COR-L47 (cell line): ENCODE results near the gene EXD2.
"Not testable (repeated sequence)": the region's sequence is repeated elsewhere in the genome, so short reads cannot be mapped to it uniquely, and the experiment has no call there.

Experiments
- DNase-seq: peaks from one replicate; lab custom pipeline; 2025; lab: John Stamatoyannopoulos, UW

Gene EXD2, protein sequence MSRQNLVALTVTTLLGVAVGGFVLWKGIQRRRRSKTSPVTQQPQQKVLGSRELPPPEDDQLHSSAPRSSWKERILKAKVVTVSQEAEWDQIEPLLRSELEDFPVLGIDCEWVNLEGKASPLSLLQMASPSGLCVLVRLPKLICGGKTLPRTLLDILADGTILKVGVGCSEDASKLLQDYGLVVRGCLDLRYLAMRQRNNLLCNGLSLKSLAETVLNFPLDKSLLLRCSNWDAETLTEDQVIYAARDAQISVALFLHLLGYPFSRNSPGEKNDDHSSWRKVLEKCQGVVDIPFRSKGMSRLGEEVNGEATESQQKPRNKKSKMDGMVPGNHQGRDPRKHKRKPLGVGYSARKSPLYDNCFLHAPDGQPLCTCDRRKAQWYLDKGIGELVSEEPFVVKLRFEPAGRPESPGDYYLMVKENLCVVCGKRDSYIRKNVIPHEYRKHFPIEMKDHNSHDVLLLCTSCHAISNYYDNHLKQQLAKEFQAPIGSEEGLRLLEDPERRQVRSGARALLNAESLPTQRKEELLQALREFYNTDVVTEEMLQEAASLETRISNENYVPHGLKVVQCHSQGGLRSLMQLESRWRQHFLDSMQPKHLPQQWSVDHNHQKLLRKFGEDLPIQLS

DNA sequence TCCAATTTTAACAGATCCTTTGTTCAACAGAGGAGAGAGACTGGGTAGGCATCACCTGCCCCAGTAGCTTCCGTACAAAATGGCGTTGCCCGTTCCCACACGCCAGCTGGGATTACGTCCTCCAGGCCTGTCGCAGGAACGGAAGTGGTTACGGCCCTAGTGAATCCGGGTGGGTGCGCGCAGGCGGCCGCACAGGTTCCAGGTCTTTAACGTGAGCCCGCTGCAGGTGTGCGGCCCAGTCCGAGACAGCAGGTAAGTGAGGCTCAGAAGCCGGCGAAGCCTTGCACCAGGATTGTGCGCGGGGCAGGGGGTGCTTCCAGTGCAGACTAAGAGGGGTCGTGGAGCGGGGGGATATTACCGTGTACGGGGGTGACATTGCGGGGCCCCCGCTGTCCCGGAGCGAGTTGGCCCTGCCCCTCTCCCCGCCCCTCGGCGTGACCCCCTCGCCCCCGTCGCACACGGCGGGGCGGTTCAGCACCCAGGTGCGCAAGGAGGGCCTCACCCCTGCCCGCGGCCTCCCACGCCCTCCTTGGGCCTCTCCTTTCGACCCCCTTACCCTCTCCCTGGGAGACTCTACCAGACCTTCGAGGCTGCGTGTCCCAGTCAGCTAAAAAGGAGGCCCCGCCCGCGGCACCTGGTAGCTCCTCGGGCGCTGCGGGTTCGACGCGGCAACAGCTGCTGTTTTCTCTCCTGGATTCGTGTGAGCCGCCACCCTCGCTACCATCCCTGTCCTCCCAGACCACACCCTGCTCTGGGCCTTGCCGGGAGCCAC is at the start of gene EXD2:
Gene EXD2 (plus strand): TSS at position 159 of the 772 bp plus-strand sequence. CDS start 17,973 bp downstream, outside the sequence.
- DNase-seq, result peak; percentile 93

DNA sequence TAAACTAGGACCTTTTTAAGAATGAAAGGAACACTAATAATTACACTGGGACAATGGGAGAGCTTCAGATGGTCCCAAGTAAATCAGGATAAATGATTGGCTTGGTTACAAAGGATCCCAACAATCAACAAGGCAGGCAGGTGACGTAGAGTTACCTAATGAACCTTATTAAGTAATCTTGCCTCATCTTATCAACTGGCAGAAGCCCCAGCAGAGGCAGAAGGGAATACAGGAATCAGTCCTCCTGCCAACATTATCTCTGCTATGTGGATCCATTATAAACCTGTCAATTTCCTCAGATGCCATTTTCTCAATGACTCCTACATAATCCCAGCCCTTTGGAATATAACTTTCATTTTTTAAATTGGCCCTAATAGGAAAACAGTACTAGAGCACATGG is 49.7 kb upstream of the EXD2 start:
- no peak for DNase-seq

DNA sequence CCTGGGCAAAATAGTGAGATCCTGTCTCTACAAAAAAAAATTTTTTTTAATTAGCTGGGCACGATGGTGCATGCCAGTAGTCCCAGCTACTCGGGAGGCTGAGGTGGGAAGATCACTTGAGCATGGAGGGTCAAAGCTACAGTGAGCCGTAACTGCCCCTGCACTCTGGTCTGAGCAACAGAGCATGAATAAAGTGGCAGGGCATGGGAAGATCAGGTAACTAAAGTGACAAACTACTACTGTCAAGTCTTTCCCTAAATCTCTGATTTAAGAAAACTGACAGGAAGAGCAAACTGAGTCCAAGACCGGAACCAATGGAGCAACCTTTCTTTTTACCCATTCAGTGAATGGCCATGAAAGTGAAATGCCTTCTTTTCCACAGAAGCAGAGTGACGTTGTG is 49.2 kb upstream of the EXD2 start:
- DNase-seq, result no peak

DNA sequence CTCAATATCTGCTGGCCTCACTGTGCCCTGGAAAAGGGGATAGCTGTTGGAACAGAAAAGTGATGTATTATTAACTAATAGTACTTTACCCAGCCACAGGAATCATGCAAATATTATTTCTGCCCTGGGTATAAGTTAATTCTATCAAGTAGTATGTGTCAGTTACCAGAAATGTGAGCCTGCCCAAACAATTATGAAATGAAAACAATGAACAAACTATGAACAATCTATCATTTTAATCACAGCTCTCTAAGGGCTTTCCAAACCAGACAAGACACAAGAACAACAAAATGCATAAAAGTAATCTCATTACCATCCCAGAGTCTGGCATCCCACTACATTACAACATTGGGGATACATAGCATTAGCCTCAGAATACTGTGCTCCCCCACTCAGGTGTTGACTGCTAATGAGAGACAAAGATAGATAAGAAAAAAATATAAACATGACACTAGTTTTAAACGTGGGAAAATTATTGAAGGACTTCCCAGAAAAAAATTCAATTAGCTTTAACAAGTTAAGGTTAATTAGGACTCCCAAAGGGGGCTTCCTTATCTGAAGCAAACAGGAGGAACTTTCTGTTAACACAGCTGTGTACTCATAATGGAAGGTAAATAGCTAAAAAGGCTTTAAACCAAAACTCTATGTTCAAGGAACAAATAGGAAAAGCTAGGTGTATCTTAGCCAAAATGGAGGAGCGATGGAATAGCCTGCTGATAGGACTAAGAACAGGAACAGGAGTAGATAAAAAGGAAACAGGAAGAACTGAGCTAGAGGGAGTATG is 41.6 kb upstream of the EXD2 start:
- no peak for DNase-seq

DNA sequence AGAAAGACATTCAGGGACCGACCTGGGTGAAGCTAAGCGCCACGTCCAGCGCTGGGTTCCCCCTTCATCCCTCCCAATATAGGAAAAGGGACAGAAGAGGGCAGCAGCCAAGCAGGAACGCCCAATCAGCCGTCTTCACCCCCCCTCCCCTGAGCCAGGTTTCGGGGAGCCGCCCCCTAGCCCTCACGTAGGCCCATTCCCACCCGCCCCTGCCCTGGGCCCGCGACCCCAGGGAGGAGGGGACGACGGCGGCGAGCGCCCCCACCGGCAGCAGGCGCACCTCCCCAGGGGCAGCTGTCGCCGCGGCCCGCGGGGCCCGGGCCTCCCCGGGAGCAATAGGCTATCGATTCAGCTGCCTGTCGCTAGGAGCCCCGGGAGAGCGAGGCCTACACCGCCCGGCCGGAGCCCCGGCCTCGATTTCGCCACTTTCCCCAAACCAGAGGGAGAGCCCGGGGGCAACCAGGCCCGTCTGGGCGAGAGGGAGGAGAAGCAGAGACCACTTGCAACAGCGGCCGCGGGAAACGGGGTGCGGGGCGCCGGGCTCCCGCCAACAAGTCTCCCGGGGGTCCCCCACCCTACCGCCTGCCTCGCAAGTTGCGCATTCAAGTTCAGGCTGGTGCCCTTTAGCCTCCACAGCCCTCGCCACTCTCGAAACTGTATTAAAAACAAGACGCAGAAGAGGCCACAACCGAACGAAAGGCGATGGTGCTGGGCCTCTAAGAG is 39.7 kb upstream of the EXD2 start:
- peak; percentile 58 for DNase-seq

DNA sequence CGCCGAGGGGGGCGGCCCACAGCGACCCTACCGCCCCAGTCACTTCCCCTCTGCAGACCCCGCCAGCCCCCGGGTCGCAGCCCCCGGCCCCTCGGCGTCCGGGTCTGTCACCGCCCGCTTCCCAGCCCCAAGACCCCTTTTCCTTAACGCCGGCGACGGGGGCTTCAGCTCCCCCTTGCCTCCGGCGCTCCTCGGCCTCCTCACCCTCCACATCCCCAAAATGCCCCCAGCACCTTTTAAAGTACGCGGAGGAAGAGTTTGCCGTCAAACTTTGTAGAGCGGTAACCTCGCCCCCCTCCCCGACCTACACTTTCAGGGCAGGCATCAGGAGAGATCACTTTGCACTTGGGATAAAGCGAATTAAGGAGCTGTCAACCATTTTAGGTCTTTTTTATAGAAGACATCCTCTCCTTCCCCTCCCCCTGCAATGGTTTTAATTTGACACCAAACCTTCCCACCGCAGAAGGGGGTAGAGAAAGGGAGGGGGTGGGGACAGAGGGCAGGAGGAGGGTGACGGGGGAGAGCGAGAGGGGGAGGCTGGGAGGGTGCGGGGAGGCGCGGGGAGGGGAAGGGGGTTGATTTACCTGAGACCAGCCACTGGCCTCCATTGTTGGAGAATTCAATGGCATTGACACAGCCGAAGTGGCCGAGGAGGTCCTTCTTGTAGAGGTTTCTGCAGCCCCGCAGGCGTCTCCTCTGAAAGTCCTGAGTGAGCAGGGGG is 39.0 kb upstream of the EXD2 start:
- DNase-seq, result no peak

DNA sequence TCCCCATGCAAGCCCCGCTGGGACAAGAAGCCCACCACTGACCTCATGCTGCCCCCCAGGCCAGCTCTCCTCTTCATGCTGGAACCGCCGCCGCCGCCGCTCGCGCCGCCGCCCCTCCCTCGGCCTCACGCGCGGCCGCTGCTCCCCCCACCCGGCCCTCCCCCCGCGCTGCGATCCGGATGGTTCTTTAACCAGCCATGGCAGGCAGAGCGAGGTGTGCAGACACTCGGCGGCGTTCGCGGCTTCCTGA is 38.5 kb upstream of the EXD2 start, which contains the start of gene DCAF5:
Gene DCAF5 (minus strand): TSS at position 218 of the 250 bp plus-strand sequence. CDS start 141 bp downstream, at position 77.
- DNase-seq, result peak; percentile 85

DNA sequence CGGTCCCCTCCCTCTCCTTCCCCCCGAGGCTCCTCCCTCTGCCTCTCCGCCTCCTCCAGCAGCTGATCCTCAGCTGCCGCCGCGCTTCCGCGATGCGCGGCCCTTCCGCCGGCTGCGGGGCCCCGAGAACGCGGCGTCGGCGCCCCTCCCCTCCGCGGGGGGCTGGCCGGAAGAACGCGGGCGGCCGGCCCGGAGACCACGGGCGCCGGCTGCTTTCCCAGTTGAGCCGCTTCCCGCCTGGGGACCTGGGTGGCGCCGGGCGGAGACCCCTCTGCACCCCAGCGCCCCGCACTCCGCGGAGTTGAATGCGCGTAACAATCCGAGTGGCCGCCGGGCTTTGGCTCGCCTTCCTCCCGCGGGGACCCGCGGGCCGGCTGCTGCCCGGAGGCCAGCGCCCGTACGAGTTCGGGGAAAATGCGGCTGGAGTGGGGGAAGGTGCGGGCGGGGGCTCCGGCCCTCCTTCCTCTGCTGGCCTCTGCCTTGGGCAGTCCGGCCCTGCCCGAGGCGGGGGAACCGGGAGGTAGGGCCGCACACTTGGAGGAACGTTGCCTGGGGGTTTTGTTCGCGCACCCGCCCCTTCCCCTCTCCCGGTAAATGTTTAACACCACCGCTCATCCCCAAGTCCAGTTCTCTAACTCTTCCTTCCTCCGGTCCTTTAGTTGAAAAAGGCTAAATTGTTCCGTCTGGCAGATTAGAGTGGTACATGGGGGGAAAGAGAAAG is 38.0 kb upstream of the EXD2 start:
- no peak for DNase-seq

DNA sequence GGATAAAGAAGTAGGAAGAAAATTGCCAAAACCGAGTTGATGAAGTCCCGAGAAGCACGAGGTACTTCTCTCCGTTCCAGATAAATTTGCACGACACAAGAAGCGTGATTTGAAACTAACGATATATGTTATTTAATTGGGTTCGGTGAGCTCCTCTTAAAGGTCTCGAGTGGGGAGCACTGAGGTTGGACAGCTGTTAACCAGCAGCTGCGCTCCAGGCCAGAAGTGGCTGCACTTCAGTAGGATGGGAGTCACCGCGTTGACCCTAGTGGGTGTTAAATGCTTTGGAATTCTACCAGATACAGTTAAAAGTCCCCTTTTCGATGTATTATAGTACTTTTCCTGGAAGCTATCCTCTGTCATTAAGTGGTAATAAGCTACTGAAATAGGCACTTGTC is 37.4 kb upstream of the EXD2 start:
- no peak for DNase-seq

DNA sequence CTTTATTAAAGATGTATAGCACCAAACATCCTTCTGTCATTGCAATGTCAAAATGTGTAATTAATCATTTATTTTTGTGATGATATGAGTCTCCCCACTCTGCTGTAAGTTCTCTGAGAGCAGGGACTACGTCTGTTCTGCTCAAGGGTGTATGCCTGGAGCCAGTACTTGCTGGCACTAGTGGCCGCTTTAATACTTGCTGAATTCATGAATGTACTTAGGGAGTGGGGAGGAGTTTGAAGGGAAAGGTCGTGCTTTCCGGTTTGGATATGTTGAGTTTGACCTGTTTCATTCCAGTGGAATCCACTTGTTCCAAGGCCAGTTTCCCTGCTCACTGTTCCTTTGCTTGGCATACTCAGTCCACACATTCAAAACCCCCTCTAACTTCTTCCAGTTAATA is 36.5 kb upstream of the EXD2 start:
- no peak for DNase-seq

DNA sequence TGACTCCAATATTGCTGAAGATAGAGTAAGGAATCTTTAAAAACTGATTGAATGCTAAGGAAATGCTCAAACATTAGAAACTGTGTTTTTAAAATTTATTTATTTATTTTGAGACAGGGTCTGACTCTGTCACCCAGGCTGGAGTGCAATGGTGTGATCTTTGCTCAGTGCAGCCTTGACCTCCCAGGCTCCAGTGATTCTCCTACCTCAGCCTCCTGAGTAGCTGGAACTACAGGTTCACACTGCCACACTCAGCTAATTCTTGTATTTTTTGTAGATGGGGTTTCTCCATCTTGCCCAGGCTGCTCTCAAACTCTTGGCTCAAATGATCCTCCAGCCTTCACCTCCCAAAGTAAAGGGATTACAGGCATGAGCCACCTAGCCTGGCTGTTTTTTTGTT is 35.1 kb upstream of the EXD2 start:
- DNase-seq, result no peak

DNA sequence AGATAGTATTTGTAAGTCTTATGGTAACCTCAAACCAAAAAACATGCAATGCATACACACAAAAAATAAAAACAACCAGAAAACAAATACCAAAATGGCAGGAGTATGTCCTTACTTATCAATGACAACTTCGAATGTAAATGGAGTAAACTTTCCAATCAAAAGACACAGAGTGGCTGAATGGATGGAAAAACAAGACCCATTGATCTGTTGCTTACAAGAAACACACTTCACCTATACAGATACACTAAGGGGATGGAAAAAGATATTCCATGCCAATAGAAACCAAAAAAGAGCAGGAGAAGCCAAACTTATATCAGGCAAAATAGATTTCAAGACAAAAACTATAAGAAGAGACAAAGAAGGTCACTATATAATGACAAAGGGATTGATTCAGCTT is 29.7 kb upstream of the EXD2 start:
- no peak for DNase-seq

DNA sequence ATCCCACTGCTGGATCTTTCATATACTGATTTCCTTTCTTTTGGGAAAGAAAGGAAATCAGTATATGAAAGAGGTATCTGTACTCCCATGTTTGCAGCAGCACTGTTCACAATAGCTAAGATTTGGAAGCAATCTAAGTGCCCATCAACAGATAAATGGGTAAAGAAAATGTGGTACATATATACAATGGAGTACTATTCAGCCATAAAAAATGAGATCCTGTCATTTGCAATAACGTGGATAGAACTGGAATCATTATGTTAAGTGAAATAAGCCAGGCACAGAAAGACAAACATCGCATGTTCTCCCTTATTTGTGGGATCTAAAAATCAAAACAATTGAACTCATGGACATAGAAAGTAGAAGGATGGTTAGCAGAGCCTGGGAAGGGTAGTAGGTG is 25.5 kb upstream of the EXD2 start:
- DNase-seq, result not testable (repeated sequence)

DNA sequence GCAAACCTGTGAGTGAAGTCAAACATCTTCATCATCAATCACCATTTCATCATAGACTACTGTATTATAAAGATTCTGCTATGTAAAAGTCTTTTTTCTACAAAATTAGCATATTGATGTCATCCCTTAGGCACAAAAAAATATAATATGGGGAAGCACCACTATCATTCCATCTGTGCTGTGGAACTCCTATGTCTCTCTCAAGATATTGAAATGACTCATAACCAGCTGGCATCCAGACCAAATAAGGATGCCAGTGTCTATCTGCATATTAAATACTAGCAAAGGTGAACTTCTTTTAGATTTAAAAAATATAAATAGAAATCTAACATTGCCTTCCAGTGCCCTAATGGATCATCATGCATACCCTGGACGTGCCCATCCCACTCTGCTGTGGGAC is 20.5 kb upstream of the EXD2 start:
- DNase-seq, result no peak

DNA sequence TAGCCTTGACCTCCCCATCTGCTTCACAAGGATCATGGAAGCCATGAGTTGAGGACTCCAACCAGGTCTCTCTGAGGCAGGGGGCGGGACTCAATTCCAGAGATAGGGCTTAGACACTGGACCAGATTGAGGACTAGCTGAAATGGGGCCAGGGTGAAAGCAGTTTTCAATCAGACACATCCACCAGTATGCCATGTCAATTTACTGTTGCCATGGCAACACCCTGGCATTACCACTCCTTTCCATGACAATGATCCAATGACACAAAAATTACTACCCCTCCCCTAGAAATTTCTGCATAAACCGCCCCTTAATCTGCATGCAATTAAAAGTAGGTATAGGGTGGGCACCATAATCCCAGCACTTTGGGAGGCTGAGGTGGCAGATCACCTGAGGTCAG is 19.7 kb upstream of the EXD2 start:
- DNase-seq, result no peak

DNA sequence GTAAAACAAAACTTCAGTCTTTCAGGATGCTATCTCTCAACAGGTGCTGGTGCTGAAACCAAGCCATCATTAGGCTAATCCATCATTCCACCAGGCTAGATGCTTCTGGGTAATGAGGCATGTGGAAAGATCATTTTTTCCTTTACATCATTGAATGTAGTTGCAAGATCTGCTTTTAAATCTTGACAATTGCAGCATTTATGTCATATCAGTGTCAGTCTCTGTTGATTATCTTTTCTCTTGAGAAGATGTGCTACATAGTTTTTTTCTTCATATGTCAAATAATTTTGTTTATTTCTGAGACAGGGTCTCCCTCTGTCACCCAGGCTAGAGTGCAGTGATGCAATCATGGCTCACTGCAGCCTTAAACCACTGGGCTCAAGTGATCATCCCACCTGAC is 16.2 kb upstream of the EXD2 start:
- no peak for DNase-seq

DNA sequence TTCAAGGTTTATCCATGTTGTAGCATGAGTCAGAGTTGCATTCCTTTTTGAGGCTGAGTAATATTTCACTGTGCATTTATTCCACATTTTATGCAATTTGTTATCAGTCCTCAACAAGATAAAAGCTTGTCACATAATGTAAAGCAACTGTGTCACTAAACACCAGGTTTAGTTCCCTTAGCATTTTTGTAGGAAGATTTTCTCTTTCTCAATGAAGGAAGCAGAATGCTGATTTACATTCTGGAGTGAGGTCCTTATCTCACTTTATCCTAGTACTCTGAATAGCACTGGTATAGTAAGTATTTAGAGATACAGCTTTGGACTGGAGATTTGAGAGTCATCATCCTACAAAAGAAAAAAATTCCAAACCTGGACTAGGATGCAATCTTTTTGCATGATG is 9.8 kb upstream of the EXD2 start:
- no peak for DNase-seq

DNA sequence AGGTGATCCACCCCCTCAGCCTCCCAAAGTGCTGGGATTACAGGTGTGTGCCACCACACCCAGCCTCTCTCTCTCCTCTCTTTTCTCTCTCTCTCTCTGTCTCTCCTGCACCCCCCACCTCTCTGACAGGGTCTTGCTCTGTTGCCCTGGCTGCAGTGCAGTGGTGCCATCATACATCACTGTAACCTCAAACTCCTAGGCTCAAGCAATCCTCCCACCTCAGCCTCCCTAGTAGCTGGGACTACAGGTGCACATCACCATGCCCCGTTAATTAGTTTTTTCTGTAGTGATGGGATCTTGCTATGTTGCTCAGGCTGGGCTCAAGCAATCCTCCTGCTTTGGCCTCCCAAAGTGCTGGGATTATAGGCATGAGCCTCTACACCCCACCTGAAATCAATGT is 8.7 kb upstream of the EXD2 start:
- DNase-seq, result not testable (repeated sequence)

DNA sequence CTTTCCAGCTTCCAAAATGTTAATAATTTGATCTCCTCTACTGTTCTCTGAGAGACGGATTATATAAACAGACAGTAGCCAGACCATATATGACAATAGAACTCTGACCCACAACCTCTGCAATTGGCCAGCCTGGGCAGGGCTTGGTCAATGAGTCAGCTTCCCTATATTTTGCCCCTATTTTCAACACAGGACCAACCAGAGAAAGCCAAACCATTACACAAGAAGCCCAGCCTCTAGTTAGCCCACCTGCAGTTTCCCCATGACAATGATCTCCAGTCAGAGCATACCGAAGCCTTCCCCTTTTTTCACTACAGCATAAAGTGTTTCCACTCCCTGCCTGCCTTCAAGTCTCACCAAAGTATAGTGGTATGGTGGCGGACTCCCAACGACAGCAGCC is 7.6 kb upstream of the EXD2 start:
- no peak for DNase-seq

DNA sequence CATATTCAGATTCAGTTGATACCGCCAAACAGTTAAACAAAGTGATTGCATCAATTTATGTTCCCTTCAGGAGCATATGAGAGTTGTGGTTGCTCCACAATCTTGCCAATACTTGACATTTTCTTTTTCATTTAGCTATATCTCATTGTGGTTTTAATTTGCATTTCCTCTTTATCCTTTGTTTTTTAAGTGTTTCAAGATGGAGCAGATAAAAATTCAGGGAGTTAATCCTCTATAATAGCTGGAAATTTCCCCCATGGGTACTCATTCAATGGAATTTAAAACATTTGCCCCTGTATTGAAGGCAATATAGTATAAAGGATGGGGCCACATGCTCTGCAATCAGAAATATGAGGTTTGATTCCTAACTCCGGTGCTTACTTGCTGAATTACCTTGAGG is 1.1 kb upstream of the EXD2 start:
- no peak for DNase-seq
